ENCODE data around the gene DNAAF5.
A peak's percentile ranks its signal among the peaks of the same experiment; 100 is the strongest.
"Not testable (repeated sequence)": the region's sequence is repeated elsewhere in the genome, so short reads cannot be mapped to it uniquely, and the experiment has no call there.

Gene DNAAF5

GRCh38 chr7:784971-785370 is 58.5 kb downstream of the DNAAF5 start:
- no peak for DNase-seq

GRCh38 chr7:785416-785815 is 58.9 kb downstream of the DNAAF5 start:
- DNase-seq, result no peak

- DNase-seq, result peak; percentile 71 to 75
These were observed 60.2 kb downstream of the DNAAF5 start for GRCh38 chr7:786472-787255.

GRCh38 chr7:787332-788240 is 61.1 kb downstream of the DNAAF5 start:
- DNase-seq, result no peak

GRCh38 chr7:791519-791918 is 65.0 kb downstream of the DNAAF5 start:
- no peak for DNase-seq

- no peak for DNase-seq
These were observed 67.7 kb downstream of the DNAAF5 start for GRCh38 chr7:794207-794606.

GRCh38 chr7:794671-795329 is 68.3 kb downstream of the DNAAF5 start:
- DNase-seq, result no peak

GRCh38 chr7:796434-797169 is 70.1 kb downstream of the DNAAF5 start:
- DNase-seq, result not testable (repeated sequence)

- DNase-seq, result no peak
These were observed 72.5 kb downstream of the DNAAF5 start for GRCh38 chr7:798921-799470.

- no peak for DNase-seq
These were observed 74.2 kb downstream of the DNAAF5 start for GRCh38 chr7:800692-801091.

GRCh38 chr7:801351-801750 is 74.9 kb downstream of the DNAAF5 start:
- not testable (repeated sequence) for DNase-seq

- DNase-seq, result no peak
These were observed 75.5 kb downstream of the DNAAF5 start for GRCh38 chr7:801940-802381.

GRCh38 chr7:802500-803242 is 76.2 kb downstream of the DNAAF5 start:
- DNase-seq, result no peak

- no peak for DNase-seq
These were observed 76.7 kb downstream of the DNAAF5 start for GRCh38 chr7:803243-803635.

GRCh38 chr7:803796-804195 is 77.3 kb downstream of the DNAAF5 start:
- not testable (repeated sequence) for DNase-seq

- DNase-seq, result no peak
These were observed 78.8 kb downstream of the DNAAF5 start for GRCh38 chr7:805261-805660.

- no peak for DNase-seq
These were observed 89.1 kb downstream of the DNAAF5 start for GRCh38 chr7:815284-816216.

GRCh38 chr7:816300-816750 is 89.8 kb downstream of the DNAAF5 start:
- peak; percentile 95 to 96 for DNase-seq

GRCh38 chr7:816751-817671 is 90.5 kb downstream of the DNAAF5 start:
- DNase-seq, result peak; percentile 17 to 18
